Renal pelvis (tissue), 4 donors: ENCODE measurements around the gene GALM. TPM values are rescaled to one million over a fixed set of nuclear protein-coding genes. Genes with fewer than 3 reads are reported as not detected.
"Not testable (repeated sequence)": the region's sequence is repeated elsewhere in the genome, so short reads cannot be mapped to it uniquely, and the experiment has no call there.

Experiments used
- DNase-seq: peaks from one replicate; pipeline ENCODE4 v3.0.0-alpha.2; 2013
- polyA plus RNA-seq, 3 donors: library from polyadenylated mRNA; unstranded; fragments of 120-200 nt; gene quantifications; one replicate each; pipeline ENCODE4 v1.2.1, GENCODE V29; 2013; ENCODE audit not compliant: insufficient read length in 3 of 3

Gene GALM
- polyA plus RNA-seq, 3 donors: 51.3 to 65.8 (median 57.3) TPM

DNA sequence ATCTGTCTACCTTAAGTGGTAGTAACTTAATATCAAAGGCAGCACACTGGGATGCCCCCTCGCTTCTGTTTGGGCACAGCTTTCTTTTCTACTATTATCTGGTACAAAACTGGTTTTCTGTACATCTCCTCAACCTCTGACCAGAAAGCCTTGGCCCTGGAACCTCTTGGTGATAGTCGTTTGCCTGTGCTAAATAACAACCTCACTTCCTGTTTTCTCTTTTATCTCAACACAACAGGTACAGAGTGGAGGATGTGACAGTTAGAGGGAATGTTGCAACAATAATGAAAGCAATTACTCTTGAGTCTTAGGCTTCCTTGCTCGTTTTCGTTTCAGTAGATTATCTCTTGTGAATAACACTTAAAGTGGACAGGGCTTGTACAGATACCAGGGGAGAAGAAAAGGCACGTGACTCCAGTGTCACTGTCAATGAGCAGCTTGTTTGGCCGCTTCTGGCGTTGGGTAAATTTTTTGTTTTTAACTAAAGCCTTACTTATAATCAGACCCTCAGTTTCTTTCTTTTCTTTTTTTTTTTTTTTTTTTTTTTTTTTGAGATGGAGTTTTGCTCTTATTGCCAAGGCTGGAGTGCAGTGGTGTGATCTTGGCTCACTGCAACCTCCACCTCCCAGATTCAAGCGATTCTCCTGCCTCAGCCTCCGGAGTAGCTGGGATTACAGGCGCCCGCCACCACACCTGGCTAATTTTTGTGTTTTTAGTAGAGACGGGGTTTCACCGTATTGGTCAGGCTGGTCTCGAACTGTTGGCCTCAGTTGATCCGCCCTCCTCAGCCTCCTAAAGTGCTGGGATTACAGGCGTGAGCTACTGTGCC, 22.0 kb upstream of the GALM start:
- not testable (repeated sequence) for DNase-seq

DNA sequence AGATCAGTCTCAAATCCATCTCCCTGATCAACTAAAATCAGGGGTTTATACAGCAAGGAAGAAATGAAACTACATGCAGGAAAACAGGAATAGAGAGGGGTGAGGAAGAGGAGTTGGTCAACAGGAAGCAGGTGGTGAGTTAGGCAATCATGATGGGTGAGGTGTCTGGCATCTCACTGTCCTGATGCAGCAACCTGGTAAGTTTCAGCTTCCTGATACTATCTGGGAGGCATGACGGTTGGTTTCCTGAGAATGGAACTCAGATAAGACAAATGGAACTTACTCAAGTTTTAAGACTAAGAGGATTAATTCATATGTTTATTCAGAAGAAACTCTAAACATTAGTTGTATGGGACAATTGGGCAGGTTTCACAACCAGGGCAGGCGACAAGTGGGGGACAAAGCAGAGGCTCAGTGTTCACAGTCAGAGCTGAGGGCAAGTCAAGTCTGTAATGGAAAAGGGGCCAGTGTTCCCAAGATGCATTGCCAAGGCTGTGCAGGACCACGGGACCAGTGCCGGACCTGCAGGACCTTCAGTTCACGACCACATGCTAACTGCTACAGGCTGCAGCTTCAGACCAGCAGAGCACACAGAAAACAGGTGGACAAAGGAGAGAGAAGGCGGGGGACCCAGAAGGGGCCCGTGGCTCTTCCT, 17.7 kb upstream of the GALM start:
- DNase-seq: no peak

DNA sequence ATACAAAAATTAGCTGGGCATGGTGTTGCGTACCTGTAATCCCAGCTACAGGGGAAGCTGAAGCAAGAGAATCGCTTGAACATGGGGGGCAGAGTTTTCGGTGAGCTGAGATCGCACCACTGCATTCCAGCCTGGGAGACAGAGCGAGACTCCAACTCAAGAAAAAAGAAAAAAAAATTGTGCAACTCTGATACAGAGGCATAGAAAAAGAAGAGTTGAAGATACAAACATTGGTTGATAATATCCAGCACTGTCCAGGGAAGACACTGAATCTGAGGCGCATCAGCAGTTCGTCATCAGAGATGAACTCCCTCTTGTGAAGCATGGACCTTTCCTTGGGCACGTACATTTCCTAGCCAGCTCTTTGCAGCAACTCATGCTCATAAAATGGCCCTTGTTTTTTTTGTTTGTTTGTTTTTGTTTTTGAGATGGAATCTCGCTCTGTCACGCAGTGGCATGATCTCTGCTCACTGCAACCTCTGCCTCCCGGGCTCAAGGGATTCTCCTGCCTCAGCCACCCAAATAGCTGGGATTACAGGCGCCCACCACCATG, 16.7 kb upstream of the GALM start:
- DNase-seq: no peak

DNA sequence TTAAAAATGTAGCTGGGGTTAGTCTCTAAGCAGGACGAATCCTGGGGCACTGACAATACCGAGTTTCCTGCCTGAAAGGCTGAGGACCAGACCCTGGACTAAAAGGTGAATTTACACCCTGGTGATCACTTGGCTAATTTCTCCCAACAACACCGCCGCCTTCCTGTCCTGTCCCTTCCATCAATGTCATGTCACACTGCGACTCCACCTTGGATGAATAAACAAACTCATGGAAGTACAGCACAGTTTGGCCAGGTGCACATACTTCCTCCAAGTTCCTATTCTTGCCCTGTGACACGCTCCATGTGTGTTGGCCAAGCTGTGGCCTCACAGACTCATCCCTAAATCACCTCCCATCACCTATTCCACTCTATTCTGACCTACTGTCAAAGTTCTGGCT, 15.9 kb upstream of the GALM start:
- DNase-seq: no peak

DNA sequence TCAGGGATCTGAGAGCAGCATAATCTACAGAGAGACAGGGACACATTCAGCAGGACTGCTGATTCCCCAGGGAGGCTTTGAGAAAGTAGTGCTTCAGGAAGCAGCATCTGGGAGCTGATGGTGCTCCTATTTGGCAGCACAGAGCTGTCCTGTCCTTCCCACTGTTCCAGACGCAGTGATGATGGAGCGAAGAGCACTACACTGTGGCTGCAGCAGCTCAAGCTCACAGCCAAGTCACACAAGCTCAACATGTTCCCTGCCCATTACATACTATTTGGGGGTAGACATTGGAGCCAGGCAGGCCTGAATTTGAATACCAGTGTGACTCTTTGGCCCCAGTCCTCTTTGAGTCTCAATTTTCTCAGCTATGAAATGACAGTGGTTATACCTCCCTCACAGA, 15.2 kb upstream of the GALM start:
- no peak for DNase-seq

DNA sequence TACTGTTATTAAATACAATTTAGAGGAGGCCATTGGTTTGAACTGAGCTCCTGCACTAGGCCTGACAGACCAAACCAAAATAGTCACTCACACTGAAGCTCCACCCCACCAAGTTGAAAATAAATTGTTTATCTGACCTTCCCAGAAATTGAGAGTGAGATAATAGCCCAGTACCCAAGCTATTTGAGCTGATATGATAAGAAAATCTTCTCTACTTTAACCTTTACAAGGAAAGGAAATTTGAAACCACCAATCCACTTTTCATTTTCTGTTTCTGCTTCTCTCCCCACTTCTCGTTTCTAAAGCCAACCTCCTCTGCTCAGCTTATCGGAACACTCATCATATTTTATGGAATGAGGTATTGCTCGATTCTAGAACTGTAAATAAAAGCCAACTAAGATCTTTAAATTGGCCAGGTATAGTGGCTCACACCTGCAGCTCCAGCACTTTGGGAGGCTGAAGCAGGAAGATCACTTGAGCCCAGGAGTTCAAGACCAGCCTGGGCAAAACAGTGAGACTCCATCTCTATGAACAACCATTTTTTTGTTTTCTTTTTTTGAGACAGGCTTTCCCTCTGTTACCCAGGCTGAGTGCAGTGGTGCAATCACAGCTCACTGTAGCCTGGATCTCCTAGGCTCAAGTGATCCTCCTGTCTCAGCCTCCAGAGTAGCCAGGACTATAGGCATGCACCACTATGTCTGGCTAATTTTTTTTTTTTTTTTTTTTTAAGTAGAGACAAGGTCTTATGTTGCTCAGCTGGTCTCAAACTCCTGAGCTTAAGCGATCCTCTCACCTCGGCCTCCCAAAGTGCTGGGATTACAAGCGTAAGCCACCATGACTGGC, 13.3 kb upstream of the GALM start:
- DNase-seq: no peak

DNA sequence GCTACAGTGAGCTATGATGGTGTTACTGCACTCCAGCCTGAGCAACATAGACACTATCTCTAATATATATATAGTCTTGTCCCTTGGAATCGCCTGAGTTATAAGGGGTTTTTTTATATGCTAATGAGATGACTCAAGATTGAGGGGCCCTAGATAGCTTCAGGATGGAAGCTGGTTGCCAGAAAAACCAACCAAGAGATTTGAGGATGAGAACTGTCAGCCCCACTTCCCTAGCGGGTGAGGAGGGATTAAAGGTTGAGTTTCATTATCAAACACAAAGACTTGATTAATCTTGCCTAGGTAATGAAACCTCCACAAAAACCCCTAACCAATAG, 12.6 kb upstream of the GALM start:
- no peak for DNase-seq

DNA sequence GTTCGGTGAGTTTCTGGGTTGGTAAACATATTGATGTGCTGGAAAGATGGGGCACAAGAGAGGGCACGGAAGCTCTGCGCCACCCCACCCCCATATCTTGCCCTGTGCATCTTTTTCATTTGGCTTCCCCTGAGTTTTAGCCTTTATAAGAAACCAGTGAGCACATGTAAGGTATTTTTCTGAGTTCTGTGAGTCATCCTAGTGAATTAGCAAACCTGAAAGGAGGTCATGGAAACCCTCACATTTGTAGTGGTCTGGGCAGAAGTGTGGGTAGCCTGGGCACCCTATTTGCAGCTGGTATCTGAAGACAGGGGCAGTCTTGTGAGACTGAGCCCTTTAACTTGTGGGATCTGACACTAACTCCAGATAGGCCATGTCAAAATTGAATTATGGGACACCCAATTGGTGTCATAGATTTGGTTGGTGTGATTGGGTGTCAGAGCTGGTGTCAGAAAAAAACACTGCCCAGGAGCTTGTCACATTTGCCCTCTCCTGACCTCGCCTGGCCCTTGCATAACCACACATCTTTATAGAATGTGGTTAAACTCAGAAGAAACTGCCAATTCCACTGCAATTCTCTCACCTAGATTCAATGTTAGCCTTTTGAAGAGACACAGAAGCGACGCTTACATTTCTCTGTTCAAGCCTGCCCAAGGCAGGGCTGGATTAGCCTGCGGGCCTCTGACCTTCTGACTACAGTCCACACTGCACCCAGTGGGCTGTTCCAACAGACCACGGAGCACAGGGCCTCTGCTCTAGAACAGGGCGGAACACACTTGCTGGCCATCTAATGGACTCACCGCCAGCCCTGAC, 12.0 kb upstream of the GALM start:
- no peak for DNase-seq

DNA sequence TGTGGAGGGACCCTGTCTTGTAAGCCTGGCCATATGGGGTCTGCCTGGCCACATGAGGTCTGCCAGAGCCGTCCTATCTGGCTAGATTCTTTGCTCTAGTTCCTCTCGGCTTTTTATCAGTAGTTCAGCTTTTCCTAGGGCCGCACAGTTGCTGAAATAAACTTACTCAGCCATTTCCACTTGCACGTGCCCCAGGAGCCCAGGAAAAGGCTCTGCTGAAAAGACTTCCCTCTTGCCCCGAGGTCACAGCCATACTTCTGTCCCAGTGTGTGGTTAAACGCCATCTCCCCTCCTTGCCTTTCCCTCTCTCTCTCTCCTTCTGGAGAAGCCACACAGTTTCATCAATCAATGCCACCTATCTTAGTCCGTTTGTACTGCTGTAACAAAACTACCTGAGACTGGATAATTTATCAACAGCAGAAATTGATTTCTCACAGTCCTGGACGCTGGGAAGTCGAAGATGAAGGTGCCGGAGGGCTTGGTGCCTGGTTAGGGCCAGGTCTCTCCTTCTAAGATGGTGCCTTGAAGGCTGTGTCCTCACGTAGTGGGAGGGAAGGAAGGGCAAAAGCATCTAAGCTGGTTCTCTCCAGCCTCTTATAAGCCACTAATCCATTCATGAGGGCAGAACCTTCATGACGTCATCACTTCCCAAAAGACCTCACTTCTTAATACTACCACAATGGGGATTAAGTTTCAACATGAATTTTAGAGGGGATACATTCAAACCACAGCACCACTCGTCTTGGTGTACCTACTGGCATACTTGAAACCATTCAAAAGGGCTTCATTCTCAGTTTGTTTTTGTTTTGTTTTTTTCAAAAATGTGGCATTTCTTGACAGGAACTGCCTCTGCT, 11.2 kb upstream of the GALM start:
- no peak for DNase-seq

DNA sequence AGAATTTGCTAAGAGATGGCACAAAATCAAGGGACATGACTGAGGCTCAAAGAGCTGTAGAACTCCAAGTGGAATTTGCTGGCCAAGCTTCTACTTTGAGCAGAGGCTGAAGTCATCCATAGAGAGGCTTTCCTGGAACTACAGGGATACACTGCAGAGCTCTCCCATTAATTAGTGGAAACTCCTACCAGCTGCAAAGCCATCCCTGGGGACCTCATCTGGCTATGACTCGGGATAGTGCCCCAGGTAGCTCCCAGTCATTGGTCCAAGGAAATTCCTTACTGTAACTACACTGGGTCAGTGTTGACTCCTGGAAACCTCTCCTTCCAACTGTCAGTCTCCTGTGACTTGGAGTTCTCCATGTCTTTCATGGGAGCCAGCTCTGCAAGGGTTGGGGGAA, 10.5 kb upstream of the GALM start:
- DNase-seq: no peak

DNA sequence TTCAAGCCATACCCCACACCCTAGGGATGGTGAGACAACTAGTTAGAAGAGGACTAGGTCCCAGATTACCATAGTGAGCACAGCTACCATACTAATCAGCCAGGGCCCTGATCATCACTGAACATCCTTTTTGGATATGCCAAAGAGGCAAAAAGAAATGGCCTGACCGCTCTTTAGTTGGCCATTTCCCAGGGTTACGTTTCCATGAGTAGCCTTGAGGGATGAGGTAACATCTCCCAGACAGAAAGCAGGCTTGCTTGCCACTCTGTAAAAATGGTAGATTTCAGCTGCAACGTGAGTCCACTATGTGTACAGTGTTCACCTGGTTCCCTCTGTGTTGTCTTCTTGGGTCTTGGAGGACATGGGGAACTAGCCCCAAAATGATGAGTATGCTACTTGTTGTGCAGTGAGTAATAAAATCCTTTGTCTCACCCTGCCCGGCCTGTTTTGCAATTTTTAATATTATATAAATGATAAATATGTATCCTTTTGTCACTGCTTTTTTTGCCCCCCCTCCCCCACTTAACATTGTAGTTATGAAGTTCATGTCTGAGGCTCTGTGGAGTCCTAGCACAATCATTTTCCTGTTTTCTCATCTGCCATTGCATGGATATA, 8.9 kb upstream of the GALM start:
- no peak for DNase-seq

DNA sequence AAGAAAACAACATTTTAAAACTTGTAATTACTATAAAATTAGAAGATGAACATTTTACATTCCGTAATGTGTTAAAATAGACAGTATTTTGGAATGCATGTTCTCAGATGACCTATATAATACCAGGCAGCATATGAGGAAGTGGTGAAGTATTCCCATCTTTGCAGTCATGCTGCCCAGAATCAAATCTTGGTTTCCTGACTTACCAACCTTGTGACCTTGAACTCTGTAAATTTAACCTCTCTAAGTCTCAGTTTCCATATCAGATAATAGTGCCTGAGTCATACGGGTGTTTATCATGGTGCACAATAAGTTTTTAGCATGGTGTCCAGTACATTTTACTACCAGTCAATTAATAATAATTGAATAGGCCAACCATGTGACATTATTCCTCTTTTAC, 7.3 kb upstream of the GALM start:
- DNase-seq: no peak

DNA sequence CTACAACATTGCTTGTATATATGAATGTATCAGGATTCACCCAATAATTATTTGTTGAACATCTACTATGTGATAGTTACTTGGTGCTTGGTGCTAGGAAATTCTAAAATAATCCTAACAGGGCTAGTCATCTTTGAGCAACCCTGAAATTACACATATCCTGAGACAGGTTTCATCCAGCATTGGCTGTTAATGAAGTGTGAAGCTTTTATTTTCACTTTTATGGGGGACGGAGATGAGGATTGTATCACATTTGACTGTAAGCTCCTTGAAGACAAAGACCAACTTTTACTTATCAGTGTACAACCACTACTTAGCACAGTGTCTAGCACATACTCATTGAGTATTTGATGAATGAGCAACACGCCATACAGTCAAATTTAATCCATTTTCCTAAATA, 6.8 kb upstream of the GALM start:
- no peak for DNase-seq

DNA sequence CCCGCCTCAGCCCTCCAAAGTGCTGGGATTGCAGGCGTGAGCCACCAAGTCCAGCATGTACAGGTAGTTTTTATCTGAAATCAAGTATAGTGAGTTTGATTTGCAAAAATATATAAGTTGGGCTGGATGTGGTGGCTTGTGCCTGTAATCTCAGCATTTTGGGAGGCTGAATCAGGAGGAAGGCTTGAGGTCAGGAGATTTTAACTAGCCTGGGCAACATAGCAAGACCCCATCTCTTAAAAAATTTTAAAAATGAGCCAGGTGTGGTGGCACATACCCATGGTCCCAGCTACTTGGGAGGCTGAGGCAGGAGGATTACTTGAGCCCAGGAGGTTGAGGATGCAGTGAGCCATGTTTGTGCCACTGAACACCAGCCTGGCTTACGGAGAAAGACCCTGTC, 5.6 kb upstream of the GALM start:
- DNase-seq: no peak

DNA sequence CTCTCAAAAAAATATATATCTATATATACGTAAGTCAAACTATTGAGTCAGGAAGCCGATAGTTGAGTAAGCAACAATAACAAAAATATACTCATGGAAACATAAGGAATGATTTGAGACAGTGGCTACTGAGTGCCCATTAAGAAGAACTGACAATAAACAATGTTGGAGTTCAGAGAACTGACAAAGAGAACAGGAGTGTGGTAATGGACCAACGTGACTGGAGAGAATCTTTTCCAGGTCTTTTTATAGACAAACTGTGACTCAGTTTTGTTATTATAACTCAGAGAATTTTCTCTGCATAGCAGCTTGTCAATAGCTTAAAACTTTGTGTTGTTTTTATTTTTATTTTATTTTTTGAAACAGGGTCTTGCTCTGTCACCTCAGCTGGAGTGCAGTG, 4.6 kb upstream of the GALM start:
- no peak for DNase-seq

DNA sequence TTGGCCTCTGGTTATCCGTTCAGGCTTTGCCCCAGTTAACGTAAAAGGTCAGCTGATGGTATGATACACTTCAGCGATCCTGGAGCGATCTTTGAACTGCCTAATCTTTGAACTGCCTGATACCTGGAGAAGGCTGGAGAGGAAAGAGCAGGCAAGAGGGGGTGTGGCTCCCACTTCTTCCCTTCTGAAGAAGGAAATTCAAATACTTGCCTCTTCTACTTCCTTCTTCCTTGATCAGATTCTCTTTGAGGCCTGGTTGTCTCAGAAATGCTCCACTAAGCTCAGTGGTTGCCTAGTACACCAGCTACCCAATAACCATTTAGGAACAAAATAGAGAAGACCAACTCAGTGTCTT, 619 bp downstream of the GALM start:
- DNase-seq: no peak

DNA sequence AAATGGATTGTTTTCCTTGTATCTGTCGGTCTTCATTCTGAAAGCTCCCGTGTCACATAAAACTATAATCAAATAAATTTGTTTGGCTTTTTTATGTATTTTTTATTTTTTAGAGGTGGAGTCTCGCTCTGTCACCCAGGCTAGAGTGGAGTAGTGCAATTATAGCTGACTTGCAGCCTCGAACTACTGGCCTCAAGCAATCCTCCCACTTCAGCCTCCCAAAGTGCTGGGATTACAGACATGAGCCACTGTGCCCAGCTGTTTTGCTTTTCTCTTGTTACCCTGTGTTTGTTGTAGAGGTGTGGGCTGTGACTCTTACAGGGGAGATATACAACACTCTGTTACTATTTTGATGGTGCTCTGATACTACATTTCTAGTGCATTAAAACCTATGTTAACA, 2.2 kb downstream of the GALM start:
- DNase-seq: no peak

DNA sequence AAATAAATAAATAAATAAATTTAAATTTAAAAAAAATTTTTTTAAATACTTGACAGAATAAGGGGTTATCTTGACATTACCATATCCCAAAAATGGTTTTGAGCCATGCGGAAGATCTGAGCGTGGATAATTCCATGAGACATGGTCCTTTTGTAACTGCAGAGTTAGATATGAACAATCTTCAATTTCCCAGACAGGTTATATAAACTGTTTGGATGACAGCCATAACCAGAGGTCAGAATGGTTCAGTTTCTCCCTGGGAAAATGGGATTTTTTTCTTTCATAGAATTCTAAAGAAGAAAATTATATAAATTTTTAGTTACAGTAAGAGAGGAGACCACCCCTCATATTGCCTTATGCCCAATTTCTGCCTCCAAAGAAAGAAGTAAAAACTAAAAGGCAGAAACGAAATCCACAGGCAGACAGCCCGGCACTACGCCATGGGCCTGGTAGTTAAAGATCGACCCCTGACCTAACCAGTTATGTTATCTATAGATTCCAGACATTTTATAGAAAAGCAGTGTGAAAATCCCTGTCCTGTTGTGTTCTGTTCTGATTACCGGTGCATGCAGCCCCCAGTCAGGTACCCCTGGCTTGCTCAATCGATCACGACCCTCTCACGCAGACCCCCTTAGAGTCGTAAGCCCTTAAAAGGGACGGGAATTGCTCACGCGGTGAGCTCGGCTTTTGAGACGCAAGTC, 3.0 kb downstream of the GALM start:
- DNase-seq: no peak

DNA sequence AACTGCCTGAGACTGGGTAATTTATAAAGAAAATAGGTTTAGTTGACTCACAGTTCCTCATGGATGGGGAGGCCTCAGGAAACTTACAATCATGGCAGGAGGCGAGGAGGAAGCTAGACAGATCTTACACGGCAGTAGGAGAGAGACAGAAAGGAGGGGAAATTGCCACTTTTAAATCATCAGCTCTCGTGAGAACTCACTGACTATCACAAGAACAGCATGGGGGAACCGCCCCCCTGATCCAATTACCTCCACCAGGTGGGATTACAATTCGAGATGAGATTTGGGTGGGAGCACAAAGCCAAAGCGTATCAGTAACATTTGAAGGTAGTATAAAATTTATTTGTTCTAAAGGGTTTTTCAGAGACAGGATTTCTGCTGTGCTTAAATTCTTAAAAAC, 5.4 kb downstream of the GALM start:
- no peak for DNase-seq

DNA sequence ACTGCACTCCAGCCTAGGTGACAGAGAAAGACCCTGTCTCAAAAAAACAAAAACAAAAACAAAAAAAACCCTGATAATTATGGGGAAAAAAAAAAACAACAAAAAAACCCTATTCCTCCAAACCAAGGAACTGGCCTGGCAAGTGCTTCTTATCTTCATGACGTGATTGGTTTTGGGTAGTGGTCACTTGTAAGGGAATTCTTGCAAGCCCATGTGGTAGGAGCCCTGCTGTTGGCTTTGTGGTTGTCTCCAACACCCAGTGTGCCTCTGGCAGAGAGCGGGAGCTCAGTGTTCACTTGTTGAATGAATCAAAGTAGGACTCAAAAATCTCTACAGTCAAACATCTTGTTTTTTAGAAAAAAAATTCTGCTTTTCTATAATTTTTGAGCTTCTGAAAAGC, 6.0 kb downstream of the GALM start:
- DNase-seq: no peak
